Esophagus muscularis mucosa (tissue), 4 donors: ENCODE data around the gene SDK1. TPM values are rescaled to one million over a fixed set of nuclear protein-coding genes. Genes with fewer than 3 reads are reported as not detected.

ENCODE experiments used
- DNase-seq: peaks from one replicate; pipeline ENCODE4 v3.0.0-alpha.2; 2017; ENCODE audit errors: extremely low spot score
- H3K27ac ChIP-seq, 4 donors: fragments of 200-600 bp; sonication (generic); replicated peaks in 1 of 4; 1 replicate in 3 of 4; 2 replicates in 1 of 4; pipeline ENCODE4 v1.5.1; 2016 to 2019; ENCODE audit warnings: mild to moderate bottlenecking in 1 of 4
- H3K27me3 ChIP-seq, 4 donors: fragments of 200-600 bp; sonication (generic); one replicate each; pipeline versions ENCODE4 v1.5.1 to v1.6.0; 2016 to 2019
- H3K36me3 ChIP-seq, 4 donors: fragments of 200-600 bp; sonication (generic); one replicate each; pipeline ENCODE4 v1.5.1; 2016 to 2019
- H3K4me1 ChIP-seq, 4 donors: fragments of 200-600 bp; sonication (generic); one replicate each; pipeline ENCODE4 v1.5.1; 2016 to 2019
- H3K4me3 ChIP-seq, 4 donors: fragments of 200-600 bp; sonication (generic); 1 replicate in 2 of 4; 2 replicates in 2 of 4; pipeline ENCODE4 v1.5.1; 2016 to 2019; ENCODE audit warnings: mild to moderate bottlenecking in 4 of 4, moderate library complexity in 1 of 4
- H3K9me3 ChIP-seq, 4 donors: fragments of 200-600 bp; sonication (generic); 1 replicate in 3 of 4; 2 replicates in 1 of 4; pipeline ENCODE4 v1.5.1; 2016 to 2019
- CTCF ChIP-seq, 3 experiments: fragments of 200-600 bp in 2 of 3; fragments of 450-650 bp in 1 of 3; sonication (generic) in 2 of 3; IDR thresholded peaks; one replicate each; pipeline ENCODE4 v1.5.1; 2017 to 2019; ENCODE audit warnings: antibody characterized with exemption in 3 of 3, mild to moderate bottlenecking in 2 of 3, moderate library complexity in 1 of 3
- EP300 ChIP-seq: sonication (generic); formaldehyde crosslinking; IDR thresholded peaks from one replicate; pipeline ENCODE4 v1.6.1; 2017; ENCODE audit warnings: antibody characterized with exemption
- POLR2A ChIP-seq: fragments of 450-650 bp; IDR thresholded peaks from one replicate; pipeline ENCODE4 v1.6.1; 2017; ENCODE audit warnings: antibody characterized with exemption, moderate library complexity, mild to moderate bottlenecking, low read depth
- POLR2AphosphoS5 ChIP-seq, 2 donors: sonication (generic); formaldehyde crosslinking; IDR thresholded peaks; one replicate each; pipeline ENCODE4 v1.6.1; 2017; ENCODE audit warnings: antibody characterized with exemption in 2 of 2
- WGBS: methylation state at CpG from one replicate; pipeline ENCODE4 v1.1.5; 2018; 5-methylcytosine and 5-hydroxymethylcytosine counted together
- intact Hi-C: fragments of 100-400 bp; cut with DNase I; formaldehyde crosslinking; loops from one replicate; pipeline ENCODE4 v1.15.1; 2023
- total RNA-seq, 4 donors: library from RNA; depleted of rRNA; stranded (reverse); fragments of >200 nt; gene quantifications; one replicate each; pipeline versions ENCODE4 v1.1.0 to v1.2.1, GENCODE V29; 2016

SDK1 gene
- total RNA-seq, 4 donors from 2014 or later: 7.8 to 18.6 (median 12.0) TPM

GRCh38 chr7:3908153-3908552 lies 607.1 kb downstream of the SDK1 start:
- 87% methylated on average over 19 of the region's 19 CpGs for WGBS
- no peak for DNase-seq
- Histone ChIP-seq H3K4me3 (no peak overlapping the region), H3K27ac (no peak overlapping the region), H3K9me3 (no peaks in the 10 kb centered on the region), H3K4me1 (no peaks in the 10 kb centered on the region), H3K36me3 (no peaks in the 10 kb centered on the region), H3K27me3 (no peaks in the 10 kb centered on the region)
- TF ChIP-seq CTCF (IDR thresholded peaks at IDR 0.05) (no peak), POLR2AphosphoS5 (IDR thresholded peaks at IDR 0.05) (no peak), POLR2A (no peak), EP300 (no peak)
- intact Hi-C loops: no loop called here

GRCh38 chr7:3909128-3909527 lies 608.1 kb downstream of the SDK1 start:
- Histone ChIP-seq H3K4me3 (no peak overlapping the region), H3K27me3 (no peaks in the 10 kb centered on the region), H3K36me3 (no peaks in the 10 kb centered on the region), H3K4me1 (no peaks in the 10 kb centered on the region), H3K9me3 (no peaks in the 10 kb centered on the region), H3K27ac (no peak overlapping the region)
- DNase-seq: no peak
- intact Hi-C loops: no loop called here
- 97% methylated on average over 5 of the region's 7 CpGs for WGBS
- TF ChIP-seq EP300 (no peak), POLR2A (no peak), POLR2AphosphoS5 (IDR thresholded peaks at IDR 0.05) (no peak), CTCF (IDR thresholded peaks at IDR 0.05) (no peak)

GRCh38 chr7:3910054-3910453 lies 609.0 kb downstream of the SDK1 start:
- 88% methylated on average over 6 of the region's 6 CpGs for WGBS
- H3K36me3 ChIP-seq: no peaks in the 10 kb centered on the region
- no peak overlapping the region for H3K4me3 ChIP-seq
- DNase-seq: no peak
- TF ChIP-seq POLR2A (no peak), CTCF (IDR thresholded peaks at IDR 0.05) (no peak), POLR2AphosphoS5 (IDR thresholded peaks at IDR 0.05) (no peak), EP300 (no peak)
- H3K9me3 ChIP-seq: no peaks in the 10 kb centered on the region
- intact Hi-C loops: no loop called here
- H3K4me1 ChIP-seq: no peaks in the 10 kb centered on the region
- no peak overlapping the region for H3K27ac ChIP-seq
- no peaks in the 10 kb centered on the region for H3K27me3 ChIP-seq

- no peak overlapping the region for H3K4me3 ChIP-seq
- WGBS: 78% methylated on average over 4 of the region's 4 CpGs
- no peaks in the 10 kb centered on the region for H3K27me3 ChIP-seq
- no peak for DNase-seq
- TF ChIP-seq CTCF (IDR thresholded peaks at IDR 0.05) (no peak), POLR2AphosphoS5 (IDR thresholded peaks at IDR 0.05) (no peak), POLR2A (no peak), EP300 (no peak)
- intact Hi-C loops: no loop called here
- H3K36me3 ChIP-seq: no peaks in the 10 kb centered on the region
- no peaks in the 10 kb centered on the region for H3K4me1 ChIP-seq
- H3K9me3 ChIP-seq: no peaks in the 10 kb centered on the region
- no peak overlapping the region for H3K27ac ChIP-seq
Measured at GRCh38 chr7:3911685-3912084, 610.6 kb downstream of the SDK1 start.

GRCh38 chr7:3912291-3912690 lies 611.2 kb downstream of the SDK1 start:
- TF ChIP-seq CTCF (IDR thresholded peaks at IDR 0.05) (no peak), POLR2AphosphoS5 (IDR thresholded peaks at IDR 0.05) (no peak), EP300 (no peak), POLR2A (no peak)
- intact Hi-C loops: no loop called here
- H3K4me3 ChIP-seq: no peak overlapping the region
- no peaks in the 10 kb centered on the region for H3K9me3 ChIP-seq
- H3K27me3 ChIP-seq: no peaks in the 10 kb centered on the region
- no peak for DNase-seq
- no peaks in the 10 kb centered on the region for H3K36me3 ChIP-seq
- no peak overlapping the region for H3K27ac ChIP-seq
- no peaks in the 10 kb centered on the region for H3K4me1 ChIP-seq
- WGBS: 90% methylated on average over 7 of the region's 7 CpGs
